Esophagus muscularis mucosa (tissue), 4 donors: ENCODE measurements around the gene CEP57L1. TPM values are rescaled to one million over a fixed set of nuclear protein-coding genes. Genes with fewer than 3 reads are reported as not detected.

Experiments
- DNase-seq: peaks from one replicate; pipeline ENCODE4 v3.0.0-alpha.2; 2017; ENCODE audit errors: extremely low spot score
- H3K27ac ChIP-seq, 4 donors: fragments of 200-600 bp; sonication (generic); replicated peaks in 1 of 4; 1 replicate in 3 of 4; 2 replicates in 1 of 4; pipeline ENCODE4 v1.5.1; 2016 to 2019; ENCODE audit warnings: mild to moderate bottlenecking in 1 of 4
- H3K27me3 ChIP-seq, 4 donors: fragments of 200-600 bp; sonication (generic); one replicate each; pipeline versions ENCODE4 v1.5.1 to v1.6.0; 2016 to 2019
- H3K36me3 ChIP-seq, 4 donors: fragments of 200-600 bp; sonication (generic); one replicate each; pipeline ENCODE4 v1.5.1; 2016 to 2019
- H3K4me1 ChIP-seq, 4 donors: fragments of 200-600 bp; sonication (generic); one replicate each; pipeline ENCODE4 v1.5.1; 2016 to 2019
- H3K4me3 ChIP-seq, 4 donors: fragments of 200-600 bp; sonication (generic); 1 replicate in 2 of 4; 2 replicates in 2 of 4; pipeline ENCODE4 v1.5.1; 2016 to 2019; ENCODE audit warnings: mild to moderate bottlenecking in 4 of 4, moderate library complexity in 1 of 4
- H3K9me3 ChIP-seq, 4 donors: fragments of 200-600 bp; sonication (generic); 1 replicate in 3 of 4; 2 replicates in 1 of 4; pipeline ENCODE4 v1.5.1; 2016 to 2019
- CTCF ChIP-seq, 3 experiments: fragments of 200-600 bp in 2 of 3; fragments of 450-650 bp in 1 of 3; sonication (generic) in 2 of 3; IDR thresholded peaks; one replicate each; pipeline ENCODE4 v1.5.1; 2017 to 2019; ENCODE audit warnings: antibody characterized with exemption in 3 of 3, mild to moderate bottlenecking in 2 of 3, moderate library complexity in 1 of 3
- EP300 ChIP-seq: sonication (generic); formaldehyde crosslinking; IDR thresholded peaks from one replicate; pipeline ENCODE4 v1.6.1; 2017; ENCODE audit warnings: antibody characterized with exemption
- POLR2A ChIP-seq: fragments of 450-650 bp; IDR thresholded peaks from one replicate; pipeline ENCODE4 v1.6.1; 2017; ENCODE audit warnings: antibody characterized with exemption, moderate library complexity, mild to moderate bottlenecking, low read depth
- POLR2AphosphoS5 ChIP-seq, 2 donors: sonication (generic); formaldehyde crosslinking; IDR thresholded peaks; one replicate each; pipeline ENCODE4 v1.6.1; 2017; ENCODE audit warnings: antibody characterized with exemption in 2 of 2
- WGBS: methylation state at CpG from one replicate; pipeline ENCODE4 v1.1.5; 2018; 5-methylcytosine and 5-hydroxymethylcytosine counted together
- intact Hi-C: fragments of 100-400 bp; cut with DNase I; formaldehyde crosslinking; loops from one replicate; pipeline ENCODE4 v1.15.1; 2023
- total RNA-seq, 4 donors: library from RNA; depleted of rRNA; stranded (reverse); fragments of >200 nt; gene quantifications; one replicate each; pipeline versions ENCODE4 v1.1.0 to v1.2.1, GENCODE V29; 2016

The CEP57L1 gene
- total RNA-seq, 4 donors from 2014 or later: 11.9 to 19.9 (median 13.9) TPM

- Histone ChIP-seq H3K9me3 (no peaks in the 10 kb centered on the region), H3K36me3 (no peaks in the 10 kb centered on the region), H3K4me3 (peak overlapping the region; percentile 75 to 86 (median 80)), H3K27ac (peak overlapping the region in 2 of 4 donors; percentile 6 to 99), H3K4me1 (peaks cover 42 to 66% (median 64%) of the 10 kb centered on the region in 4 donors), H3K27me3 (no peaks in the 10 kb centered on the region)
- WGBS: 30% methylated on average over 1 of the region's 1 CpG
- intact Hi-C loops: loop anchor here (10.0 kb wide), 1 partner anchor 293 kb away; the partner anchor contains the start of gene CD164
- TF ChIP-seq CTCF (IDR thresholded peaks at IDR 0.05) (no peak), EP300 (no peak), POLR2AphosphoS5 (IDR thresholded peaks at IDR 0.05) (no peak)
- DNase-seq: no peak
Observed at GRCh38 chr6:109092074-109092473, 3.2 kb upstream of the CEP57L1 start.

GRCh38 chr6:109093732-109094415, 1.4 kb upstream of the CEP57L1 start:
- WGBS: 1% methylated on average over 19 of the region's 19 CpGs
- no peak for TF ChIP-seq POLR2AphosphoS5 (IDR thresholded peaks at IDR 0.05)
- TF ChIP-seq CTCF (IDR thresholded peaks at IDR 0.05): no peak
- TF ChIP-seq EP300: no peak
- no peak for TF ChIP-seq POLR2A
- H3K4me3 ChIP-seq: peak overlapping the region; percentile 75 to 86 (median 80)
- no peaks in the 10 kb centered on the region for H3K36me3 ChIP-seq
- peak overlapping the region; percentile 98 to 99 (median 98) for H3K27ac ChIP-seq
- no peaks in the 10 kb centered on the region for H3K9me3 ChIP-seq
- intact Hi-C loops: loop anchor here (10.0 kb wide), 1 partner anchor 291 kb away; the partner anchor contains the start of gene CD164
- no peaks in the 10 kb centered on the region for H3K27me3 ChIP-seq
- DNase-seq: no peak
- peaks cover 29 to 51% (median 46%) of the 10 kb centered on the region in 4 donors for H3K4me1 ChIP-seq

GRCh38 chr6:109094416-109095035, 781 bp upstream of the CEP57L1 start, which contains the start of gene SESN1:
TSS of gene SESN1 (minus strand) at chr6:109094846. CDS start at chr6:109094073, 773 bp downstream.
- H3K4me1 ChIP-seq: peaks cover 25 to 44% (median 40%) of the 10 kb centered on the region in 4 donors
- intact Hi-C loops: loop anchor here (10.0 kb wide), 1 partner anchor 290 kb away; the partner anchor contains the start of gene CD164
- DNase-seq: peak; percentile 96

GRCh38 chr6:109095835-109096084, 453 bp downstream of the CEP57L1 start:
- H3K4me3 ChIP-seq: peak overlapping the region; percentile 75 to 86 (median 80)
- intact Hi-C loops: loop anchor here (10.0 kb wide), 1 partner anchor 289 kb away; the partner anchor contains the start of gene CD164
- peaks cover 21 to 32% (median 27%) of the 10 kb centered on the region in 4 donors for H3K4me1 ChIP-seq
- DNase-seq: no peak
- H3K36me3 ChIP-seq: no peaks in the 10 kb centered on the region
- no peaks in the 10 kb centered on the region for H3K27me3 ChIP-seq
- H3K27ac ChIP-seq: peak overlapping the region; percentile 98 to 99 (median 98)
- WGBS: 0% methylated on average over 8 of the region's 8 CpGs
- TF ChIP-seq POLR2AphosphoS5 (IDR thresholded peaks at IDR 0.05) (no peak), POLR2A (no peak), CTCF (IDR thresholded peaks at IDR 0.05) (no peak), EP300 (no peak)
- no peaks in the 10 kb centered on the region for H3K9me3 ChIP-seq

More at GRCh38 chr6:109094416-109095035, 781 bp upstream of the CEP57L1 start, which contains the start of gene SESN1:
- Histone ChIP-seq H3K27ac (peak within 1 kb of the TSS; percentile 98 to 99 (median 98)), H3K36me3 (no peaks in the 10 kb centered on the region), H3K9me3 (no peaks in the 10 kb centered on the region), H3K27me3 (no peaks in the 10 kb centered on the region), H3K4me3 (peak within 1 kb of the TSS; percentile 75 to 86 (median 80))
- TF ChIP-seq EP300 (no peak), POLR2AphosphoS5 (IDR thresholded peaks at IDR 0.05) (peak; percentile 89 to 96), CTCF (IDR thresholded peaks at IDR 0.05) (no peak), POLR2A (peak; percentile 79)
- WGBS: 0% methylated on average over 5 of the region's 62 CpGs
